Measurements from ENCODE around the gene SLC17A3. TPM values are rescaled to one million over a fixed set of nuclear protein-coding genes. Genes with fewer than 3 reads are reported as not detected.

Gene SLC17A3
- total RNA-seq, 2 experiments from 2014 or later, result 0.21 to 0.33 TPM

GRCh38 chr6:25874822-25875562, 949 bp upstream of the SLC17A3 start:
- no peak overlapping the region for H3K4me3 Mint-ChIP-seq
- DNase-seq, result no peak
- ATAC-seq, result peak; percentile 67
- H3K4me1 Mint-ChIP-seq, result peaks cover 18% of the 10 kb centered on the region
- no peaks in the 10 kb centered on the region for H3K36me3 Mint-ChIP-seq (ENCODE audit: low read depth)
- H3K27ac Mint-ChIP-seq, result no peak overlapping the region
- CTCF ChIA-PET, result interaction anchor here (1.3 kb wide), 1 partner anchor 86 kb away, joined by 5 read pairs; no protein-coding TSS in a partner anchor
- no peaks in the 10 kb centered on the region for H3K9me3 Mint-ChIP-seq (ENCODE audit: low read depth)
- POLR2A ChIA-PET, result no interaction called here
- H3K27me3 Mint-ChIP-seq, result peaks cover 2% of the 10 kb centered on the region
- intact Hi-C loops (cut with DNase I, micrococcal nuclease), result no loop called here

- H3K9me3 Mint-ChIP-seq (ENCODE audit: low read depth), result no peaks in the 10 kb centered on the region
- POLR2A ChIA-PET, result no interaction called here
- no peaks in the 10 kb centered on the region for H3K27me3 Mint-ChIP-seq
- DNase-seq (peak; percentile 5), ATAC-seq (peak; percentile 42)
- CTCF ChIA-PET, result interaction anchor here (0.7 to 1.3 kb wide), 6 partner anchors 10 to 398 kb away, joined by 3 to 4 read pairs (median 3); no protein-coding TSS in a partner anchor
- intact Hi-C loops (cut with DNase I, micrococcal nuclease), result no loop called here
- no peak overlapping the region for H3K27ac Mint-ChIP-seq
- no peaks in the 10 kb centered on the region for H3K36me3 Mint-ChIP-seq (ENCODE audit: low read depth)
- H3K4me3 Mint-ChIP-seq, result no peak overlapping the region
- peaks cover 20% of the 10 kb centered on the region for H3K4me1 Mint-ChIP-seq
Observed at GRCh38 chr6:25872814-25873213, 1.2 kb downstream of the SLC17A3 start.

- intact Hi-C loops (cut with DNase I, micrococcal nuclease), result no loop called here
- no peak overlapping the region for H3K4me3 Mint-ChIP-seq
Observed at GRCh38 chr6:25869840-25870239, 4.2 kb downstream of the SLC17A3 start.

GRCh38 chr6:25868436-25869183, 5.4 kb downstream of the SLC17A3 start:
- ChIA-PET POLR2A (no interaction called here), CTCF (no interaction called here)
- H3K9me3 Mint-ChIP-seq (ENCODE audit: low read depth), result no peaks in the 10 kb centered on the region
- DNase-seq, result no peak
- H3K27ac Mint-ChIP-seq, result no peak overlapping the region
- H3K4me1 Mint-ChIP-seq, result peaks cover 27% of the 10 kb centered on the region
- no peaks in the 10 kb centered on the region for H3K36me3 Mint-ChIP-seq (ENCODE audit: low read depth)
- H3K27me3 Mint-ChIP-seq, result no peaks in the 10 kb centered on the region
- intact Hi-C loops (cut with DNase I, micrococcal nuclease), result no loop called here
- no peak overlapping the region for H3K4me3 Mint-ChIP-seq
- ATAC-seq, result peak; percentile 24

More at GRCh38 chr6:25869840-25870239, 4.2 kb downstream of the SLC17A3 start:
- no peaks in the 10 kb centered on the region for H3K9me3 Mint-ChIP-seq (ENCODE audit: low read depth)
- ATAC-seq (no peak), DNase-seq (no peak)
- CTCF ChIA-PET, result no interaction called here
- POLR2A ChIA-PET, result no interaction called here
- no peaks in the 10 kb centered on the region for H3K36me3 Mint-ChIP-seq (ENCODE audit: low read depth)
- H3K27ac Mint-ChIP-seq, result no peak overlapping the region
- peaks cover 25% of the 10 kb centered on the region for H3K4me1 Mint-ChIP-seq
- H3K27me3 Mint-ChIP-seq, result no peaks in the 10 kb centered on the region

GRCh38 chr6:25866011-25866410, 8.0 kb downstream of the SLC17A3 start:
- no peaks in the 10 kb centered on the region for H3K36me3 Mint-ChIP-seq (ENCODE audit: low read depth)
- H3K9me3 Mint-ChIP-seq (ENCODE audit: low read depth), result no peaks in the 10 kb centered on the region
- H3K4me1 Mint-ChIP-seq, result peaks cover 16% of the 10 kb centered on the region
- ChIA-PET POLR2A (no interaction called here), CTCF (interaction anchor here (0.5 to 1.3 kb wide), 3 partner anchors 14 to 20 kb away, joined by 3 to 9 read pairs (median 3); no protein-coding TSS in a partner anchor)
- ATAC-seq (peak; percentile 66), DNase-seq (peak; percentile 8)
- intact Hi-C loops (cut with DNase I, micrococcal nuclease), result loop anchor here in 1 of 2 experiments (1.0 kb wide), 1 partner anchor 24 kb away; no protein-coding TSS in a partner anchor
- H3K27ac Mint-ChIP-seq, result no peak overlapping the region
- H3K4me3 Mint-ChIP-seq, result no peak overlapping the region
- H3K27me3 Mint-ChIP-seq, result no peaks in the 10 kb centered on the region

GRCh38 chr6:25863360-25863759, 10.7 kb downstream of the SLC17A3 start:
- Mint-ChIP-seq H3K27ac (no peak overlapping the region), H3K4me1 (peaks cover 16% of the 10 kb centered on the region), H3K4me3 (no peak overlapping the region), H3K9me3 (ENCODE audit: low read depth) (no peaks in the 10 kb centered on the region), H3K27me3 (peaks cover 4% of the 10 kb centered on the region), H3K36me3 (ENCODE audit: low read depth) (no peaks in the 10 kb centered on the region)
- intact Hi-C loops (cut with DNase I, micrococcal nuclease), result no loop called here
- ATAC-seq (no peak), DNase-seq (no peak)
- ChIA-PET CTCF (interaction anchor here (1.0 to 1.8 kb wide), 3 partner anchors 18 to 145 kb away, joined by 3 to 5 read pairs (median 3); no protein-coding TSS in a partner anchor), POLR2A (no interaction called here)

GRCh38 chr6:25862199-25862598, 11.8 kb downstream of the SLC17A3 start:
- no peaks in the 10 kb centered on the region for H3K36me3 Mint-ChIP-seq (ENCODE audit: low read depth)
- no peaks in the 10 kb centered on the region for H3K9me3 Mint-ChIP-seq (ENCODE audit: low read depth)
- no peak for ATAC-seq
- DNase-seq, result no peak
- intact Hi-C loops (cut with DNase I, micrococcal nuclease), result no loop called here
- POLR2A ChIA-PET, result no interaction called here
- peaks cover 7% of the 10 kb centered on the region for H3K27me3 Mint-ChIP-seq
- H3K27ac Mint-ChIP-seq, result no peak overlapping the region
- no peak overlapping the region for H3K4me3 Mint-ChIP-seq
- CTCF ChIA-PET, result interaction anchor here (1.8 kb wide), 1 partner anchor 20 kb away, joined by 5 read pairs; no protein-coding TSS in a partner anchor
- H3K4me1 Mint-ChIP-seq, result peaks cover 21% of the 10 kb centered on the region

GRCh38 chr6:25852756-25853155, 21.3 kb downstream of the SLC17A3 start:
- no peaks in the 10 kb centered on the region for H3K9me3 Mint-ChIP-seq (ENCODE audit: low read depth)
- H3K4me3 Mint-ChIP-seq, result no peak overlapping the region
- intact Hi-C loops (cut with DNase I, micrococcal nuclease), result no loop called here
- H3K4me1 Mint-ChIP-seq, result peaks cover 7% of the 10 kb centered on the region
- H3K27me3 Mint-ChIP-seq, result peaks cover 9% of the 10 kb centered on the region
- CTCF ChIA-PET, result no interaction called here
- H3K27ac Mint-ChIP-seq, result no peak overlapping the region
- DNase-seq, result no peak
- H3K36me3 Mint-ChIP-seq (ENCODE audit: low read depth), result no peaks in the 10 kb centered on the region
- POLR2A ChIA-PET, result no interaction called here
- no peak for ATAC-seq

GRCh38 chr6:25851961-25852360, 22.1 kb downstream of the SLC17A3 start:
- CTCF ChIA-PET, result interaction anchor here (0.7 kb wide), 1 partner anchor 831 kb away, joined by 3 read pairs; no protein-coding TSS in a partner anchor
- Mint-ChIP-seq H3K4me3 (no peak overlapping the region), H3K36me3 (ENCODE audit: low read depth) (no peaks in the 10 kb centered on the region), H3K4me1 (peaks cover 7% of the 10 kb centered on the region), H3K27me3 (peaks cover 14% of the 10 kb centered on the region), H3K27ac (no peak overlapping the region), H3K9me3 (ENCODE audit: low read depth) (peaks cover 3% of the 10 kb centered on the region)
- intact Hi-C loops (cut with DNase I, micrococcal nuclease), result no loop called here
- POLR2A ChIA-PET, result no interaction called here
- no peak for ATAC-seq
- DNase-seq, result no peak

- CTCF ChIA-PET, result interaction anchor here (0.7 to 1.2 kb wide), 2 partner anchors 19 to 479 kb away, joined by 3 to 4 read pairs; no protein-coding TSS in a partner anchor
- intact Hi-C loops (cut with DNase I, micrococcal nuclease), result no loop called here
- DNase-seq (no peak), ATAC-seq (no peak)
- Mint-ChIP-seq H3K27me3 (peaks cover 22% of the 10 kb centered on the region), H3K9me3 (ENCODE audit: low read depth) (peaks cover 3% of the 10 kb centered on the region), H3K36me3 (ENCODE audit: low read depth) (no peaks in the 10 kb centered on the region), H3K4me3 (no peak overlapping the region), H3K4me1 (no peaks in the 10 kb centered on the region), H3K27ac (no peak overlapping the region)
- POLR2A ChIA-PET, result no interaction called here
Observed at GRCh38 chr6:25844518-25844917, 29.5 kb downstream of the SLC17A3 start.

- ATAC-seq, result peak; percentile 95
- CTCF ChIA-PET, result interaction anchor here (0.8 to 1.2 kb wide), 2 partner anchors 149 to 851 kb away, joined by 3 read pairs; no protein-coding TSS in a partner anchor
- intact Hi-C loops (cut with DNase I, micrococcal nuclease), result loop anchor here (1.0 to 2.0 kb wide), 3 partner anchors 13 to 76 kb away; no protein-coding TSS in a partner anchor
Observed at GRCh38 chr6:25842526-25842925, 31.5 kb downstream of the SLC17A3 start.

More at GRCh38 chr6:25842526-25842925, 31.5 kb downstream of the SLC17A3 start:
- Mint-ChIP-seq H3K4me3 (no peak overlapping the region), H3K4me1 (no peaks in the 10 kb centered on the region), H3K36me3 (ENCODE audit: low read depth) (no peaks in the 10 kb centered on the region), H3K9me3 (ENCODE audit: low read depth) (peaks cover 3% of the 10 kb centered on the region), H3K27me3 (peaks cover 16% of the 10 kb centered on the region), H3K27ac (no peak overlapping the region)
- peak; percentile 34 for DNase-seq
- POLR2A ChIA-PET, result no interaction called here

All from activated CD4-positive, alpha-beta T cell treated with anti-CD3 and anti-CD28 coated beads for 36 hours (primary cell).